DMS114 treated with DMSO at 0.1 percent for 48 hours (cell line): ENCODE measurements around the gene TNNT2.
A peak's percentile ranks its signal among the peaks of the same experiment; 100 is the strongest.

Source experiments
- DNase-seq: peaks from one replicate; lab custom pipeline; 2025; ENCODE audit not compliant: unreplicated experiment; lab: John Stamatoyannopoulos, UW

The TNNT2 gene

GRCh38 chr1:201357636-201358348, 19.7 kb downstream of the TNNT2 start:
- no peak for DNase-seq

DNA sequence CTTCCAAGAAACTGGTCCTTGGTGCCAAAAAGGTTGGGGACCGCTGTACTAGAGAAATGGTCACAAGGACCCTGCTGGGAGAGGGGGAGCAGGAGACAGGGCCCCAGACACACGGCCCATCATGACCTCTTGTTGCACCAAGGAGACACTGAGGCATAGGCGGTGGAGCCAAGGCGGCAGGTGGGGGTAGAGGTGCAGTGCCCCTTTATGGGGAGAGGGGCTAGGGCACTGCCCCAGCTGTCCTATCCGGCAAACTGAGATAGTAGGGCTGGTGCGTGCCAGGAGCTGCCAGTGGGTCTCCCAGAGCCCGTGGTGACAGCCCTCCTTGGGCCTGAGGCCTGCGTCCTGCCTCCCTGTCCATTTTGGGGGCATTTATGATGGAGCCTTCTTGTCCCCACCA, 20.3 kb downstream of the TNNT2 start:
- DNase-seq, result no peak

DNA sequence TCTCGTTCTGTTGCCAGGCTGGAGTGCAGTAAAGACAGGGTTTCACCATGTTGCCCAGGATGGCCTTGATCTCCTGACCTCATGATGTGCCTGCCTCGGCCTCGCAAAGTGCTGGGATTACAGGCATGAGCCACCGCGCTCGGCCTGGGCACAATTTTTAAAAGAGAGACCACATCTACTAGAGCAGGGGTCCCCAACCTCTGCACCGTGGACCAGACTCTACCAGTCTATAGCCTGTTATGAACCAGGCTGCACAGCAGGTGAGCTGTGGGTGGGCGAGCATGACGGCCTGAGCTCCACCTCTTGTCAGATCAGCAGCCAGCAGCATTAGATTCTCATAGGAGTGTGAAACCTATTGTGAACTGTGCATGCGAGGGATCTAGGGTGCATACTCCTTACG, 20.8 kb downstream of the TNNT2 start:
- DNase-seq, result no peak

GRCh38 chr1:201356236-201356635, 21.2 kb downstream of the TNNT2 start:
- DNase-seq, result no peak

DNA sequence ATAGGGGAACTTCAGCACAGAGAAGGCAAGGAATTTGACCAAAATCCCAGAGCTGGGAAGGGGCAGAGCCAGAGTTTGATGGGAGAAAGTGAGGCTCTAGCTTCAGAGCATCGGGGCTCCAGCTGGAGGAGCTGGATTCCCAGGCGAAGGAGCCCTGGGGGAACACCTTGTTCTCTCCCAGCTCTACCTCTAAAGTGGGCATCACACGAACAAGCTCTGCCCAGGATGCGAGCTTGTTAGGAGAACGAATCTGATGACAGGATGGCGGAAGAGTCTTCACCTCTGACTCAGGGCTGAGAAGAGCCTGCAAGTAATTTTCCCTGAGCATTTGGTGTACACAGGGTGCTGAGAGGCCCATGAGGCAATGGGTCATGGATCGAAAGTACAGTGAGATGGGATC, 22.0 kb downstream of the TNNT2 start:
- DNase-seq, result no peak

- DNase-seq, result no peak
Observed at GRCh38 chr1:201354901-201355295, 22.6 kb downstream of the TNNT2 start.

GRCh38 chr1:201354151-201354900, 23.2 kb downstream of the TNNT2 start:
- no peak for DNase-seq

DNA sequence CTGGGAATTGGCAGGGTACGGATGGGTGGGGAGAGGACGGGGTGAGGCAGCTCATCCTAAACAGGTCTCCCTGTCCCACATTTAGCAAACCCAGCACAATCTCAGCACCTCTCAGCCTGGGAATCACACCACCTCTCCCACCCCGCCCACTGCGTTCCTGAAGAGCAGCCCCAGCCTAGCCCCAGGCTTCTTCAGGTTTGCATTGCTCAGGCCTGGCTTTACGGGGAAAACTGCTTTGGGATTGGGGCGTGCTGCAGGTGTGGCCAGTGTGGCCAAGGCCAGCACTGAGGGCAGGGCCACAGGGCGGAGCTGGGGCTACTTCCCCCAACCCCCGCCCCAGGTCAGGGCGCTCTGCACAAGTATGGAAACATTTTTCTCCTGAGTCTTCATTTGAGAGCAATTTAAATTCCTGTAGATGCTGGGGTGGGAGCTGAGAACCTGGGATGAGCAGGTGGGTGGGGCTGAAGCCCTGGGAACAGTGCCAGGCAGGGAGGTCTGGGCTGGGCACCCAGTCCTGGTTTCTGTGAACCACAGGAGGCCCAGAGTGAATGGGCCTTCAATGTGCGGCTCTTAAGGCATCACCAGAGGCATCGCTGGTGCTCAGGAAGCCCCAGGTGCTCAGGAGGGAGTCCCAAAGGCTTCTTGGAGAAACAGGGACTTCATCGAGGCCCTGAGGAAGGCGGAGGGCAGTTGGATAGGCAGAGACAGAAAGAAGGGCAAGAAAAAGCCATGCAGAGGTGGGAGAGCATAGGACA, 24.1 kb downstream of the TNNT2 start:
- DNase-seq, result no peak

GRCh38 chr1:201351617-201352016, 25.9 kb downstream of the TNNT2 start:
- no peak for DNase-seq

DNA sequence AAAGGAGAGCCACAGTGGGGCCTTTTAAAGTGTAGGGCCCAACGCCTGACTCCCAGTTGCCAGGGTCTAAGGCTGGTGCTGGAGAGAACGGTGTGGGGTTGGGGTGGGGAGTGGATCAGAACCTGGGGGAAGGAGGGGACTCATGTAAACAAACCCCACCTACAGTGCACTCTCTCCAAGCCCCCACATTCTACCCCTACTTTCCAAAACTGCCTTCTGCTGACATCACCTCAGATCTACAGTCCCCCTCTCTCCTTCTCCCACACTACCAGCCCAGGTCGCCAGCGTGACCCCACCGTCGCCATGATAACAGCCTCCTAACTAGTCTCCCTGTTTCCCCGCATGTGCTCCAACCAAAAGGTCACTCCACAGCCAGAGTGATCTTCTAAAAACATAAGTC, 26.6 kb downstream of the TNNT2 start:
- DNase-seq, result no peak

- no peak for DNase-seq
Observed at GRCh38 chr1:201350361-201350725, 27.1 kb downstream of the TNNT2 start.

DNA sequence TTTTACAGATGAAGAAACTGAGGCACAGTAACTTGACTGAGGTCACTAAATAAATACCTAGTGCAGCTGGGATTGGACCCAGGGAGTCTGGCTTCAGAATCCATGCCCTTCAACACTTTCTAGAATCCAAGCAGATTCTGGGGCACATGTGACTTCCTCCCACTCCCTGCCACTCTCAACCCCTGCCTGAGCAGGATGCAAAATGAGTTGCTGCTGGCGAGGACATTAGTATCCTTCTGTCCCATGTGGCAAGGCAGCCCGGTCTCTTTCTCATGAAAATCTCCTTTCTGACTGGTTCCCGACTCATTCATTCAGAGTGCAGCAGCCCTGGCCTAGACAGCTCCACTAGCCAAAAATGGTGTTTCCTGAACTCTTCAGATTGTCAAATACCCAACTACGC, 28.4 kb downstream of the TNNT2 start:
- DNase-seq, result no peak

DNA sequence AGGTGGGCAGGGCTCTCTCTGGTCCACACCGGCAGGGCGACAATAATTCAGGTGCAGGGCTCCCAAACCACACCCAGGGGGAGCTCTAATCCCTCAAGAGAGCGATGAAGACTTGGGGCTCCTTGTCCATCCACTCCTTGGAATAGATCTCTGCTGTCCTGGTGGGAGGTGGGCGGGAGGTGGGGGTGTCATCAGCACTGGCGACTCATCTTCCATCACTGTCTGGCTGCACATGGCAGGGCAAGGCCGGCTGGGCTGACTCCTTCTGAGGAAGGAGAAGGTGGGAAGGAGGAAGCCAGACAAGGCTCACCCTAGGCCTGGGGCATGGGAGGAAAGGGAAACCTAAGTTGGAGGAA, 29.3 kb downstream of the TNNT2 start:
- peak; percentile 11 for DNase-seq

GRCh38 chr1:201347498-201348210, 29.8 kb downstream of the TNNT2 start:
- no peak for DNase-seq

DNA sequence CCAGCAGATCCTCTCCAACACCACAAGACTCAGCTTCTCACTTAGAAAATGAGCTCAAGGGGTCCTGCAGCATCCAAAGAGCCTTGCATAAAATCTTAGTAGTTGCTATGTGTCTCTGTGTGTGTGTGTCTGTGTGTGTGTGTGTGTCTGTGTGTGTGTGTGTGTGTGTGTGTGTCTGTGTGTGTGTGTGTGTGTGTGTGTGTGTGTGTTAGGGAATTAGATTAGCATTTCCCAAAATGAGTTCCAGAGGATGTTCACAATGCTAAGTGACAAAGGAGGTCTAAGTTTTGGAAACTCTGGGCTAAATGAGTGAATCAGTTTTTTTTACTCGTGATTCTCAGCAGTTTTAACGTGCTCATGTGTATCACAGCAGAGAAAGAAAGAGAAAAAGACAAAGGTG, 30.5 kb downstream of the TNNT2 start:
- no peak for DNase-seq

DNA sequence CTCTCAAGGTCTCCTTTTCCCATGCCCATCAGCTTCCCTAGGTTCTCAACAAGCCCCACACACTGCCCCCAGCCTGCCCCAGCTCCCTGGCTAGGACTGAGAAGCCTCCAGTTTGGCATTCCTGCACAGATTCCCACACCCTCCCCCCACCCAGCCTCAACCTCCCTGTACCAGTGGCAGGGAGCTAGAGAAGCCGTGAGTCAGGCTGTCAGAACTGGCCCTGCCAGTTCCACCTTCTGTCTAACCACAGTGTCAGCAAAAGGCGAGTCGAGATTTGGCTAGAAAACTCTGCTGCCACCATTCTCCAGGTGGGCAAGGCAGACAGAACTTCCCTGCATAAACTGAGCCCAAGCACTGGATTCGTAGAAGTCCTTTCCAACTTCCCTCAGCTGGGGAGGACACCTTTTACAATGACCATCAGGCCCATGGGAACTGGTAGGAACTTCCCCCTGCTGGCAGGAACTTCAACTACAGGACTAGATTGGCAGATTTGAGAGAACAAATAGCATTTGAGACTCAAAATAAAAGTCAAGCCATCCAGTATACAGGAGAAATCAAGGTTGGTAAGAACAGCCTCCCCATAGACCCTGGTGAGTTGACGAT, 31.0 kb downstream of the TNNT2 start:
- peak; percentile 29 for DNase-seq

- no peak for DNase-seq
Observed at GRCh38 chr1:201345081-201345355, 32.5 kb downstream of the TNNT2 start.

DNA sequence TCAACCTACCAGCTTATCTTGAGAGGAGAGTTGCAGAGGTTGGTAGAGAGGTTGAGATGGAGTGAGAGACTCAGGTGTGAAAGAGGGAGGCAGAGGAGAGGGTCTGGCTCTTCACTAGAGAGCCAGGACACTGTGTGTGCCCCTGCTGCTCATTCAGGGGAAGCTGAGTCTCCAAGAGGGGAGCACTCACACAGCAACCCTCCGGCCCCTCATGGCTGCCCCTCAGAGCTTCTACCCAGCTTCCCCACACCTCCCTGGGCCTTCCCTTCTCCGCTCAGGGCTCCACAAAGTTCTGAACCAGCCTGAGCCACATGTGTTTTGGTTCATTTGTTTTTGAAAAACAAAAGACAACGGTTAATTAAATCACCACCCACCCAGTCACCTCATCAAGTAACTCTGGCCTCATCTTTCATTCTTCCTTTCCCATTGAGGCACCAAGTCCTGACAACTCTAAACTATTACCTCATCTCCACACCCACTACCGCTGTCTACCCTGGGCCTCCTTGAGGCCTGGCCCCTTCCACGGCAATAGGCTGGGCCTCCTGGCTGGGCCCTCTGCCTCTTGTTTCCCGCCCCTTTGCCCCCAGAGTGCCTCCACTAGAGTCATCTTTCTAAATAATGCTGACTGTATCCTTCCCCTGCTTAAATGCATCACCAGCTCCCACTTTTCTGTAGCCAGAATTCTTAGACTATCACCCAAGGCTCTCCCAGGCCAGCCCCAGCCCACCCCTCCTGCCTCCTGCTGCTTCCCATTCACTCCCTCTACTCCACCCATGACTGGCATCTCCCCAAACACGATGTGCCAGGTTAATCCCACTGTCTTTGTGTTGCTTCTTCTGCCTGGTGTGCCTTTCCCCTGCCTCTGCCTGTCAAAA, 33.0 kb downstream of the TNNT2 start:
- no peak for DNase-seq

DNA sequence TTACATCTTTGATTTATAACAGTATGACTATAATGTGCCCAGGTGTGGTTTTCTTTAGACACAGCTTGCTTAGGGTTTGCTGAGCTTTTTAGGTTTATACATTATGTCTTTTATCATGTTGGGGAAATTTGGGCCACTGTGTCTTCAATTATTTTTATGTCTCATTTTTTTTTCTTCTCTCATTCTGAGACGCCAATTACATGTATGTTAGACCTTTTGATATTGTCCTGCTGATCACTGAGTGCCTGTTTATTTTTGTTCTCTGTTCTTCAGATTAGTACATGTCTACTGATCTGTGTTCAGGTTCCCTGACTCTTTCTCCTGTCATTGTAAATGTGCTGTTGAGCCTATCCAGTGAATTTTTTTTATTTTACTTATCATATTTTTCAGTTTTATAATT, 36.1 kb downstream of the TNNT2 start:
- DNase-seq, result no peak

DNA sequence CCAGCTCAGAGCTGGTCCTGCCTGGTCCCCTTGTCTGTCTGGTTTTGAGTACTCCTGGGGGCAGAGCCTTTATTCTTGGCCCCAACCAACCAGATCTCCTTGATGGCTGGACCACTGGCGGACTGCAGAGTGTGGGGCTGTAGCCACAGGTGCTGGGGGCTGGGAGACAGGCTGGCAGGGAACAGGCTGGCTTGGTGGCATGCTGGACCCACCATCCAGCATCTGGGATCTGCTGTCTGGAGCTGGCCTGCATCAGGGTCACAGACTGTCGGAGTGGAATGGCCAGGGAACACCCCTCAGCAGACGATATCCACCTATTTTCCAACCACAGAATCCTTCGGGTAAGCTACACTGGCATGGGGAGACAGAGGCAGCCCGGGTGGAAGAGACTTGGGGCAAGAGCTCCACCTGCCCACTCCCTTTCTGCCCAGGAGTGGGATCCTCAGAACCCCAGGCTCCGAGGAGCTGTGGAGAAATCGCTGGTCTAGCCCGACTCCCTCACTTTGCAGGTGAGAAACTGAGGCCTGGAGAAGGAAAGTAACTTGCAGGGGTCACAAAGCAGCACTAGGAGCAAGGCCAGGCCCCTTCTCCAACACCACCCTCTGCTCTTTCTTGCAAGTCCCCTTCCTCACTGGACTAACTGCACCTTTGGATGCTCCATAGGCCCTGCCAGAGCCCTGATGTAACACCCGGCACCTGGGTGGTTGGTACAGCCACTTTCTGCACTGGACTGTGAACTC, 40.6 kb downstream of the TNNT2 start:
- DNase-seq, result no peak
